ENCODE data around the gene CCDC92. TPM values are rescaled to one million over a fixed set of nuclear protein-coding genes. Genes with fewer than 3 reads are reported as not detected.

CCDC92 gene
- total and polyA plus RNA-seq, 2 of the 8 experiments (the other 6 are each of a cell fraction or from before 2014, with no cell fraction given): 0.43 to 0.51 TPM

DNA sequence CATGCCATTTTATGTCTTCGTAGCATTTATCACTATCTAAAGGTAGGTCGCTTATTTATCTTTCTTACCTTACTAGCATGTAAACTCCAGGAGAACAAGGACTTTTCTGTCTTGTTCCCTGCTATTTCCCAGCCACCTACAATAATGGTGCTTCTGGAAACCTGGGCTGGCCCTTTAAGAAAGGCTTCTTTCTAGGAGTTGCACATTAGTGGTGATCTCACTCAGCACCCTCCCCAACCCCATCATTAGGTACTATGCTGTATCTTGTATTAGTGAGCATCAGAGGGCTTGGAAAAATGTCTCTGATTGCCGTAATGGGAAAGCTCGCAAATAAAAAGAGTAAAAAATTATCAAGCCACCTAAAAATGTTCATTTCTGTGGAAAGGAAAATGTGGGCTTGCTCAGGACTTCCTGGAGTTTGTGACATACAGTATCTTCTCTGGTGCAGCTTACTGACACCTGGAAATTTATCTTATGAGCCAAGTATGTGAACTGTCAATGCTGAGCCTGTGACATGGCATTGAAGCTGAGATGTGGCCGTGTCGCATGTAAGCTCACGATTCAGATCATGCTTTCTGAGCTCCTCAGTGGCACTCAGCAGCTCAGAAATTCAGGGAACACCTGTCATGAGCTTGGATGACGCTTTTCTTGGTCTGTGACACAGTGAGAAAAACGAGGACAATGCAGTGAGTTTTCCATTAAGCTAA, 12.4 kb downstream of the CCDC92 start:
- CTCF ChIA-PET (ENCODE audit: partially characterized antibody): interaction anchor here (0.6 to 2.6 kb wide), 5 partner anchors 11 to 633 kb away, joined by 3 to 8 read pairs (median 3); no protein-coding TSS in a partner anchor
- no peak overlapping the region for H3K9ac ChIP-seq (replicated peaks in 1 of 4; ENCODE audit: extremely low read depth in 1 of 4, low read depth in 3 of 4, low read length in 3 of 4)
- no peaks in the 10 kb centered on the region for H3K23me2 ChIP-seq (ENCODE audit: low read depth, low read length)
- POLR2A ChIA-PET (ENCODE audit: partially characterized antibody): no interaction called here
- no peak overlapping the region for H3K56ac ChIP-seq (replicated peaks; ENCODE audit: insufficient read length, low read depth, low read length)
- H3K4me3 ChIP-seq (ENCODE audit: extremely low read depth in 1 of 4, insufficient read depth in 2 of 4, low read depth in 3 of 4, low read length in 4 of 4): no peak overlapping the region
- H4K5ac ChIP-seq (ENCODE audit: insufficient read length, low read depth, low read length): no peak overlapping the region
- WGBS, 2 experiments (ENCODE audit: extremely low coverage in 1 of 2, insufficient coverage in 1 of 2, insufficient read length in 1 of 2, insufficient replicate concordance in 2 of 2, low coverage in 1 of 2, low lambda C conversion rate in 2 of 2, missing lambda C conversion rate in 1 of 2): 88% methylated on average over 9 of the region's 9 CpGs; no CpG with 5 or more reads in 1 of the 2 experiments
- H4K8ac ChIP-seq (ENCODE audit: extremely low read depth, insufficient read depth, low read length): no peak overlapping the region
- peaks cover 21 to 52% (median 42%) of the 10 kb centered on the region in 4 experiments for H3K27me3 ChIP-seq (replicated peaks in 1 of 4; ENCODE audit: control insufficient read depth in 3 of 4, extremely low read depth in 1 of 4, insufficient read depth in 3 of 4, low read length in 3 of 4)
- no peak for FAIRE-seq
- H2BK20ac ChIP-seq (ENCODE audit: low read length): no peak overlapping the region
- H2AFZ ChIP-seq (ENCODE audit: low read length): no peak overlapping the region
- H4K91ac ChIP-seq (replicated peaks; ENCODE audit: insufficient read length, low read length): no peak overlapping the region
- H4K20me1 ChIP-seq (replicated peaks in 1 of 2; ENCODE audit: control insufficient read depth in 1 of 2, insufficient read depth in 2 of 2, low read length in 2 of 2): peaks cover 3 to 7% of the 10 kb centered on the region in 2 experiments
- H3K4ac ChIP-seq (replicated peaks; ENCODE audit: insufficient read length, low read depth, low read length): no peak overlapping the region
- H3K4me1 ChIP-seq (replicated peaks in 1 of 4; ENCODE audit: control insufficient read depth in 3 of 4, insufficient read depth in 4 of 4, low read length in 3 of 4): no peaks in the 10 kb centered on the region
- no peak overlapping the region for H3K23ac ChIP-seq (ENCODE audit: insufficient read length)
- H2BK12ac ChIP-seq (ENCODE audit: low read depth, low read length): no peak overlapping the region
- H3K27ac ChIP-seq (ENCODE audit: low read depth, low read length): no peak overlapping the region
- no peak overlapping the region for H3K14ac ChIP-seq (ENCODE audit: insufficient read length)
- no peaks in the 10 kb centered on the region for H3K9me3 ChIP-seq (ENCODE audit: insufficient read depth in 2 of 2, low read depth in 1 of 2, low read length in 1 of 2)
- H3K79me1 ChIP-seq (ENCODE audit: low read depth, low read length): no peaks in the 10 kb centered on the region
- no peak overlapping the region for H2BK120ac ChIP-seq (replicated peaks; ENCODE audit: low read depth, low read length)
- H3K79me2 ChIP-seq (ENCODE audit: control insufficient read depth in 1 of 2, insufficient read depth in 2 of 2, low read length in 2 of 2): no peaks in the 10 kb centered on the region
- H2AK5ac ChIP-seq (ENCODE audit: low read depth, low read length): no peak overlapping the region
- no peak overlapping the region for H3K4me2 ChIP-seq (ENCODE audit: insufficient read depth in 1 of 2, low read depth in 2 of 2, low read length in 2 of 2)
- H2BK15ac ChIP-seq (ENCODE audit: low read length): no peak overlapping the region
- TF ChIP-seq RAD21 (IDR thresholded peaks at IDR 0.05 in 1 of 2, conservative IDR thresholded peaks at IDR 0.05 in 1 of 2; ENCODE audit: low read depth in 2 of 2, low read length in 2 of 2) (no peak), BRCA1 (IDR thresholded peaks at IDR 0.05; ENCODE audit: low read depth, low read length) (no peak), GTF2F1 (IDR thresholded peaks at IDR 0.05; ENCODE audit: borderline replicate concordance, low read depth, low read length) (no peak), USF2 (IDR thresholded peaks at IDR 0.05; ENCODE audit: low read length) (no peak), TAF1 (IDR thresholded peaks at IDR 0.05; ENCODE audit: low read depth, low read length) (no peak), KDM1A (IDR thresholded peaks at IDR 0.05; ENCODE audit: borderline replicate concordance, low read length) (no peak), BACH1 (IDR thresholded peaks at IDR 0.05; ENCODE audit: low read length) (no peak), POU5F1 (IDR thresholded peaks at IDR 0.05; ENCODE audit: low read depth, low read length) (no peak), SP2 (IDR thresholded peaks at IDR 0.05; ENCODE audit: low read length) (no peak)
- H3K18ac ChIP-seq (ENCODE audit: extremely low read depth, low read length): no peak overlapping the region
- H2BK5ac ChIP-seq (ENCODE audit: low read depth, low read length): no peak overlapping the region
- DNase-seq (ENCODE audit: low read depth in 1 of 2, low spot score in 2 of 2): no peak
- no peaks in the 10 kb centered on the region for H3K36me3 ChIP-seq (ENCODE audit: control insufficient read depth in 2 of 4, insufficient read depth in 4 of 4, low read length in 3 of 4)
